Endometrial microvascular endothelial cells (primary cell): ENCODE data around the gene FBXO15. TPM values are rescaled to one million over a fixed set of nuclear protein-coding genes. Genes with fewer than 3 reads are reported as not detected.

Experiments
- in situ Hi-C: cut with HindIII; loops from 2 replicates; pipeline ENCODE4 v1.10.0; 2017; ENCODE audit warnings: low sequenced_read_pairs, low pct_unique_long_range_greater_than_20kb; ENCODE audit errors: inconsistent ontology term
- total RNA-seq: library from RNA; depleted of rRNA; stranded (reverse); fragments of >200 nt; gene quantifications from one replicate; pipeline ENCODE4 v1.2.3, GENCODE V29; 2015; ENCODE audit errors: inconsistent ontology term

Gene FBXO15
- total RNA-seq, 1 donor from 2014 or later = not detected

DNA sequence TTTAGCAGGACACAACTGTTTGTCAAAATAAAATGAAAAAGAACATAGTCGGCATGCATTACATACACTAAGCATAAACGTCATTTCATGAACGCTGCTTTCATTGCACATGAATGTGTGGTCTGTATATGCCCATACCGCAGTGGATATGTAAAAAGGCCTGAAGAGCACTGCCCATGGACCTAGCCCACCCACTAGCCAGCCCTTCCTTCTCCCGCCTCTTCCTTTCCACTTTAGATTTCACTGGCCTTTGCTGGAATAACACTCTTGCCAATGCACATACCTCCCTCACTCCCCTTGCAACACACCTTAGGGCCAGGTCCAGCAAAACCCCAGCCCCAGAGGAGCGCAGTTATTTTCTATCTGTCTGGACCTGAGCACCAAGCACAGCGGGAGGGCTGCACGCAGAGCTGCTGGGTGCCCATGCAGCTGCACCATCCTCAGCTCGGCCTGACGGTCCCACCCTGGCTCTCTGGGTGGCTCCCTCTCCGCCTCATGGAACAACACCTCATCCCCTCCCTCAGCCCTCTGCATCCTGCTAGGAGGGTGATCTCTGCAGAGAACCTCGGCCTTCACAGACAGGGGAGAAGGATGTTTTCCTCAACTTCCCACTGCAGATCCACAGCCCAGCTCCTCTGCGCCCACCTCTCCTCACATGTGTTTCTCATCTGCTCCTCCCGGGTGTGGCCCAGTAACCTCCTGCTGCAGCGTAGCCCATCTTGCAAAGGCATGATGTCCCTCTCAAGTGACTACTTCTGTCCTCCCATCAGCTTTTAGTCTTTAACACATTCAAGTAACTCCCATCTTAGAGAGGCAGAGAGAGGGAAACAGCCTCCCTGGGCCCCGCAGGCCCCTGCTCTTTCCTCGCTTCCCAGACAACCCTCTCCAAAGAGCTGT is 72.7 kb downstream of the FBXO15 start:
- in situ Hi-C loops = no loop called here

DNA sequence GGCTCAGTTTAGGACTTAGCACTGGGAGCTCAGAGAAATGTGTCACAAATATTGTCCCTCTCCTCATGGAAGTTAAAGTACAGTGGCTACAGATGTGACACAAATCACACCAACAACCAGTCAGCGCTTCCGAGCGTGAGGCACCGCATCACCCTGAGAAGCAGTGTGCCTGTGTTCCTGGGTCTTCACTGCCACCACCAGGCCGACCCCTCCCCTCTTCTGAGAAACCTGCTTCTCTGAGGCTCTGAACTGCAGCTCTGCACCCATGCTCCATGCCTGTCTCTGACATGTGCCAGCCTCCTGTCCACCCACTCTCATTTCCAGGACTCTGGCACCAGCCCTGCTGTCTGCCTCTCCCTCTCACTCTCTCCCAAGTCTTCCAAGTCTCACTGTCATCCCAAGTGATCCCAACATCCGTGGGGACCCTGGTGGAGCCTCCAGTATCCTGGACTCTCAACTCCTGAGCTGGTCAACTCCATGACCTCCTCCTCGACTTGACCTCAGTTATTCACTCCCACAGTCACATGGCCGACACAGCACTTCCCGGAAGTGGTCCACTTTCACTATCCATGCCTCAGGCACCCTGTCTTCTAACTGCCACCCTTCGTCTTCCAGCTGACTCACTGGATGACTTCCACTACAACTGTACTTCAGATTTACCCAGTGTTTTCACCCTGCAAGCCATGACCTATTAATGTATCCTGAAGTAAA is 73.5 kb downstream of the FBXO15 start:
- in situ Hi-C loops = no loop called here

DNA sequence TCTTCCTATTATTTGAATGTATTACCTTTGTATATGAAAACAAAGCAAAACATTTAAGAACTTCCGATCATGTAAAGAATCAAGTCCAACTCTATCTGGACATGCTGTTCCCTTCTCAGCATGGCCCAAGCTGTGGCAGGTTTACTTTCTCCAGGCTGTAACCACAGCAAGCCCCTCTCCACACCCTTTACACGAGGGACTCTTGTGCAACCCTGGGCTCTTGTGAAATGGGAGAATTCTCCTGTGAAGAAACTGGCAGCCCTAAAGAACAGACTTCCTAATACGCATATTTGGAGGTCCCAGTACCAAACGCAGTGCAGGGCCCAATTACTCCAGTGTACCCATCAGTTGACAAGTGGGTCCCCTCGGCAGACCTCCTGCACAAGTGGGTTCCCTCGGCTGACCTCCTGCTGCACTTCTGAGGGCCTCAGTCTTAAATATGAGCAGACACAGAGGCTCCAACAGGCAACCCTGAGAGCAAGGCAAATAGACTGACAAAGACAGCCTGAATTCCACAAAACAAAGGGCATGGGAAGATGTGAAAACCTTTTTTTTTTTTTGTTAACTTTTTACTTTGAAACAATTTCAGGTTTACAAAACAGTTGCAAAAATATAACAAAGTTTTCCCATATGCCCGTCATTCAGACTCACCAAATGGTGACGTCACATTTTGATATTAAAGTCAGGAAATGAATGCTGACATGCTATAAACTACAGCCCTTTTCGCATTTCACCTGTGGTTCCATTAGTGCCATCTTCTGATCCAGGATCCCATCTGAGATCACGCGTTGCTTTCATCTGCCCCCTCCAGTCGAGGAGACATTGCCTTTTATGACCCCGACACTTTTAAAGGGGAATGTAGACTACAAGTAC is 78.2 kb downstream of the FBXO15 start:
- in situ Hi-C loops = no loop called here

DNA sequence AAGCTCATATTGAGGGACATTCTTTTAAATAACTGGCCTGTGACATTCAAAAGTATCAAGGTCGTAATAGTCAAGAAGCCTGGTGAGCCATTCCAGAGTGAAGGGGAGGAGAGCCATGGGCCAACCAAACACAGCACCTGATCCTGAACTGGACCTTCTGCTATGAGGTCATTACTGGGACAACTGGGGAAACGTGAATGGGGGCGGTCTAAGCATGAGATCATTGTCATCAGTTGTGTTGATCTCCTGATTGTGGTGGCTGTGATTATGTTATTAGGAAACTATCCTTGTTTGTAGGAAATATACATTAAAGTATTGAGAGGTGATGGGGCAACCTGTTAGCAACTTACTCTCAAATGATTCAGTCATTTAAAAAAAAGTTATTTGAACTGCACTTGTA is 79.3 kb downstream of the FBXO15 start:
- in situ Hi-C loops = no loop called here

- in situ Hi-C loops = no loop called here
Measured at GRCh38 chr18:74066018-74066417, 81.6 kb downstream of the FBXO15 start.

- in situ Hi-C loops = no loop called here
Measured at GRCh38 chr18:74065366-74065765, 82.3 kb downstream of the FBXO15 start.

GRCh38 chr18:74064510-74064909 is 83.1 kb downstream of the FBXO15 start:
- in situ Hi-C loops = no loop called here

DNA sequence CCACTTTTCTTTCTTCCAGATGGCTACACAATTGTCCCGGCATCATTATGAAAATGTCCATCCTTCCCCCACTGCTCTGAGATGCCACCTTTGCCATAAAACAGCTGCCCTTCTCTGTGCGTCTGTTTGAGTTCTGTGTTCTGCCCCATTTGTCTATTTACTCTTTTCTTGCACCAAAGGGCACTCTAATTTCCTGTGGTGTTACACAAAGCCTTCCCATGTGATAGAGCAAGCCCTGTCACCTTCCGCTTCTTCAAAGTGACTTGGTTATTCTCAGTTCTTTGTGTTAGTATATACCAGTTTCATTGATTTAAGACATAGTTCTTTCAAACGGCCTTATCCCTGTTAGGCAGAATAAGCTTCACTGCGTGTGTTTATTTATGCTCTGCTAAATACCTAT is 84.1 kb downstream of the FBXO15 start:
- in situ Hi-C loops = no loop called here

DNA sequence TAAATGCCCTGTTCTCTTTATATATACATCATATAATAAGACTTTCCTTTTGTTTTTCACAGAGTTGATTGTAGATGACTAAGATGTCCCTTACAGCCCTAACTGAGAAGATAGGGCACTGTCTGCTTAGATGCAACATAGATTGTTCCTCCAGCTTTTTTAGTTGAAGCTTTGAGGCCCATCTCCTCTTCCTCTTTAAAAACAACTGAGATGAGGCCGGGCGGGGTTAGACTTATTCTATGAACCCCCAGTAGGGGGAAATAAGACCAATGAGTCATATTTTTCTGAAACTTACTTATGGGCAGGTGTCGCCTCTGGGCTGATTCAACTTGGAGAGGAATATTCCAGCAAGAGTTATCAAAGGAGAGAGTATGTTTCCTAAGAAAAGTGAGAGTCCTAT is 84.6 kb downstream of the FBXO15 start:
- in situ Hi-C loops = no loop called here

- in situ Hi-C loops = no loop called here
Measured at GRCh38 chr18:74062037-74062436, 85.6 kb downstream of the FBXO15 start.

- in situ Hi-C loops = no loop called here
Measured at GRCh38 chr18:74060579-74060978, 87.1 kb downstream of the FBXO15 start.

DNA sequence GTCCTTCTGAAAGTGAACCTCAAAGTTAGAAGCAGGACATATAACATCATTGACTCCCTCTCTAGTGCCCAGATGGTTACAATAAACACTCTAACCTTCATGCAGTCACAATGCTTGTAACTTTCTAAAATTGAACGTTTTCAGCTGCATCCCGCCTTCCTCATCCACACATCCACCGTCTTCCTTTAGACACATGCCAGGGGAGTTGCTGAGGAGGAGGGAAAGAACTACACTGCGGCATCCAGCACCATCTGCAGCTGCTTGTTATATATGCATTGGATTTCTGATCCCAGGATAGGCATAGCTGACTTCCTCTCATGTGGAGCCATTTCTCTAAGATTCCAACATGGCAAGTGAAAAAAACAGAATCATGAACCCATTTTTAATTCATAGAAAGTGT is 96.8 kb downstream of the FBXO15 start:
- in situ Hi-C loops = no loop called here

DNA sequence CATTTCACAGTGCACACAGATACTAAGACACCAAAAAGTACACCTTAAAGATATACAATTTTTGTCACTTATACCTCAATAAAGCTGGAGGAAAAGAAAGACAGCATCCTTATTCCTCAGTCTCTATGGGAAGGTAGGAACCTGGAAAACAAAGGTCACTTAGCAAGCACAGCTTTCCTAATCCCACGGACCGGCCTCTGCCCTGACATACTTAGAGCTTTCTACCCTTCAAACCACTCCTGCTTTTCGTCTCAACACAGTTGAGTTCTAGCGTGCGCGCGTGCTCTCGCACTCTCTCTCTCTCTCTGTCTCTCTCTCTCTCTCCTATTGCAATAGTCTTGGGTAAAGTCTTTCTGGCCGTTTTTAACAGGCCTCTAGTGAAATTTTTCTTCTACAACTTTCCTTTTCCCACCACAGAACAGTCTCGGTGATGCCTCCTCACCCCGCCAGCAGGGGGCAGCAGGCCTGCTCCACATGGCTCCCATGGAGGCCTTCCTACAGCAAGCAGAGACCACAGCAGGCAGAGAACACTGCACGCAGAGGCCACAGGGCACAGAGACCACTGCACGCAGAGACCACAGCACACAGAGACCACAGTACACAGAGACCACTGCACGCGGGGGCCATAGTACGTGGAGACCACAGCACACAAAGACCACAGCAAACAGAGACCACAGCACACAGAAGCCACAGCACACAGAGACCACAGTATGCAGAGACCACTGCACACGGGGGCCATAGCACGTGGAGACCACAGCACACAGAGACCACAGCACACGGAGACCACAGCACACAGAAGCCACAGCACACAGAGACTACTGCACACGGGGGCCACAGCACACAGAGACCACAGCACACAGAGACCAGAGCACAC is 106.9 kb downstream of the FBXO15 start:
- in situ Hi-C loops = no loop called here

- in situ Hi-C loops = no loop called here
Measured at GRCh38 chr18:74040008-74040407, 107.6 kb downstream of the FBXO15 start.

DNA sequence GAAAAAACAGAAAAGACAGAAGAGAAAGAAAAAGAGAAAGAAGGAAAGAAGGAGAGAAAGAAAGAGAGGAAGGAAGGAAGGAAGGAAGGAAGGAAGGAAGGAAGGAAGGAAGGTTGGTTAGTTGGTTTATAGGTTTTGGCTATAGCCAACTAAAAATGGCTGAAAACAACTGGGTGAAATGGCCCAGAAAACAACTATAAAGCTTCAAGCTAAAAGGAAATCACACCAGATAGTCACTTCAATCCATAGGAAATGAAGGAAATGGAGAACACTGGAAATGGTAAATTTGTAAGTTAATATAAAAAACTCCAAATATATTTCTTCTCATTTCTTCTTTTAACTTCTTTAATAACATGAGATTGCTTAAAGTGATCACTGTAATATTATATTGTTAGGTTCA is 118.5 kb downstream of the FBXO15 start:
- in situ Hi-C loops = no loop called here
